ENCODE results near the gene TSEN2.
"Not testable (repeated sequence)": the region's sequence is repeated elsewhere in the genome, so short reads cannot be mapped to it uniquely, and the experiment has no call there.

Gene TSEN2

DNA sequence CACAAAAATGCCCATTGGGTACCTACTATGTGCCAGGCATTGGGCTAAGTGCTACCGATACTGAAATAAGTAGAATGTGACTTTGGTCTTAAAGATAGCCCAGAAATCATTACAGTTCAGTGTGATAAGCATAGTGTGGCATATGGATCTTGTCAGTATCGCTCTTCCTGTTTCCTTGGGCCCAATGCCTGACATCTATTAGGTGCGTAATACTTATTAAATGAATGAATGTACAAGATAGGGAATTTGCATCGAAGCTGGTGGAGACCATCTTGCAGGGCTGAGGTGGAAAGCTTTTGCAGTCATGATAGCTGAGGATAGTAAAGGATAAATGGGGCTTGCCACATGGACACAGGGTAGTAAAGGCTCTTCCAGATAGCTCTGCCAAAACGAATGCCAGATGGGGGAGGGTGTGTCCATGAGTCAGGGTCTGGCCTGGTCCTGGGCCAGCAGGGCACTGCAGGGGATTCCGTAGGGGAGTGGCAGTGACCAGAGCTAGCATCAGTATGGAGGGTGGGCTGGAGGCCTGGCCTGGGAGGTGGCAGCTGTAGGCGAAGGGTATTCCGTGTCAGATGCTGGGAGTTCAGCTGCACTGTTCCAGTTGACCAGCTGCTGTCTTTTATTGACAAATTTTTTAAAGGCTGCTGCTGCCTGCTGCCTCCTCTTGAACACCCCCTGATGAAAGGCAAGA lies 23.5 kb downstream of the TSEN2 start:
- DNase-seq: no peak

DNA sequence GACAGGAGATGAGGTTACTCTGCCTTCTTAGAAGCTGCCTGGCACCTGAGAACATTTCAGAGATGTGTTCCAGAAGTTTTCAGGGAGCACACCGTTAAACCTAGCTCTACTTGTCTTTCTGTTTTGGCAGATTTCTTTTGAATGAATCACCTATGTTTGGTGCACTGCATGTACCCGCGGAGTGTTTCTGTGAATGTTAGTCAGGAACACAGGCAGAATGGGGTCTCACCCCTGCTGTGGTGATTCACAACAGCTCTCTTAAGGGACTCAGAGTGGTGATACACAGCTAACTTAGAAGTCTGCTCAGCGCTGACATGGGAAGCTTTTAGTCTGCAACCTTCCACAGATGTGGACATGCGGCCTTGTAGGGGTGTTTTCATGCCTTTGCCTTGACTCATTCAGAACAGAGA lies 24.0 kb downstream of the TSEN2 start:
- DNase-seq: no peak

DNA sequence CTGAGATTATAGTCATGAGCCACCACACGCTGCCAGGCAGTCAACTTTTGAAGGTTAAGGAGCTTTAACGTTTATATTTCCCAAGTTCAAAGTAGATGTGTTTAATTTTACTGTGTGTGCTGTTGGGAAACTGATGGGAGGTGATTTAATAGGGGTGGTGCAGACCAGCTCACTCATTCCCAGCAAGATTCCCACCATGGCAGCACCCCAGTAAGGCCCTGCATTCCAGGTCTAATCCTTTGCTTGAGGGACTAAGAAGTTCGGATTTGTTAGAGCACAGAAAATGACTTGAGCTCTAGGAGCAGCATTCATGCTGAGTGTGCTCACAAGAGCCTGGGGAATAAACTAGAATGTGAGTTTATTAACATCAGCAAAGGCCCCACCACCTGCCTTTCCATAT lies 25.2 kb downstream of the TSEN2 start:
- no peak for DNase-seq

DNA sequence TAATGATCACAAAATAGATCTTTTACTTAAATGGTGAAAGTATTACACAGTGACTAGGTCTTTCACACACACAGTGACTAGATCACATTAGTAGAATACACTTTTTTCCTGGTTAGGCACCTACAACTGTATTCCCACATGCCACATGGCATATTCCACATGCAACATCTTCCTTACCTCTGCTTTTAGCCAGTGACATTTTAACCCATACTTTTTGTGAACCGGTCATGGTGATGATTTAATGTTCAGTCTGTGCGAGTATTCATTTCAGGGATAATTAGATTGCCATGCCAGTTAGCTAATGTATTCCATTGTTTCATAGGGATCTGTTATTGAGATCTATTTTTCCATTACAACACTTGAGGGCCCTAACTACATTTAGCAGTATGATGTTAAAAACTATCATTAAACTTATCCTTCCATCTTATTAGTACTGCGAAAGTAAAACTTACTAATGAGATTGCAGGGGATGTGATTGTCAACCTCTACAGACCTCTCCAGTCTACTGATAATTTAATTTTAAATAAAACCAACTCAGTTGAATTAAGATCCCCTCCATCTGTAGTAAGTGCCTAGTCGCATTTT lies 28.3 kb downstream of the TSEN2 start:
- no peak for DNase-seq

DNA sequence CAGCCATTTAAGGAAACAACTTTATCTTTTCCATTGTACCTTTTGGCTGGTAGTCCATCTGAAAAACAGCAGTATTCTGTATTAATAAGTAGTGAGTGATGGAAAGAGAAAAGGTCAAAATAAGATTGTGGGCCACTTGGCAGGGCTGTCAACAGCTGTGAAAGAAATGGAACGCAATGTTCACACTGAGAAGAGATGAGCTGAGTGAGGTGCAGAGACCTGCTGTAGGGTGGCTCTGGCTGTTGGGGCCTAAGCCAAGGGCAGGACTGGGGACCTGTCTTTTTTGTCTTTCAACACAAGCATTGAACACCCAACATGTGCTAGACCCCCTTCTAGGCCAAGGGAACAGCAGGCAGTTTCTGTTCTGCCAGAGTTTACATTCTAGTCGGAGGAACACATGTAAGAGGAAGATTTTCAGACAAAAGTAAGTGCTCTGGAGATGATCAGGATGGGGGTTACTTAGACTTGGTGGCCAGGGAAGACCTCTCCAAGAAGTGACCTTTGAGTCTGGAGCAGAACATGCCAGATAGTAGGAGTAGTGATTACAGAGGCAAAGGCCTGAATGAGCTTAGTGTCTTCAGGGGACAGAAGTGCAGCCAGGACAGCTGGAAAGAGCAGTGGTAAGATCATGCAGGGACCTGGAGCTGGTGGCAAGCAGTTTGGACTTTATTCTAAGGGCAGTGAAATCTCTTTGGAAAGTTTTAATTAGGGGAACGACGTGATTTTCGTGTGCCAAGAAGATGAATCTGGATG lies 29.6 kb downstream of the TSEN2 start:
- no peak for DNase-seq

DNA sequence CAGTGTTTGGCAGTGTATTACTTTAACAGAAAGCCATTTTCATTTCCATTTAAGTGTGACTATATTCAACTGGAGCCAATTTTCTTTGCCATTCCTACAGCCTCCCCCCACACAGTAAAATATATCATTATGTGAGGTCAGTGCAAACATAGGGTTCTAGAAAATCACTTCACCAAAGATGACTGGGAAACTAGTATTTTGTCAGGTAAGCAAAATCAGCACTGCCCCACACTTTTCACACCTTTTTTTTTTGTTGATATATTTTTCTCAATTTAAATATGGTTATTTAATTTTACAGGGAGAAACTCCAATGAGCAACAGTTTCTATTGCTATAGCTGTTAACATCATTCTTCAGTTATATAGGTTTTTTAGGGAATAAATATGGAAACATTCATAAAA lies 31.4 kb downstream of the TSEN2 start:
- DNase-seq: no peak

DNA sequence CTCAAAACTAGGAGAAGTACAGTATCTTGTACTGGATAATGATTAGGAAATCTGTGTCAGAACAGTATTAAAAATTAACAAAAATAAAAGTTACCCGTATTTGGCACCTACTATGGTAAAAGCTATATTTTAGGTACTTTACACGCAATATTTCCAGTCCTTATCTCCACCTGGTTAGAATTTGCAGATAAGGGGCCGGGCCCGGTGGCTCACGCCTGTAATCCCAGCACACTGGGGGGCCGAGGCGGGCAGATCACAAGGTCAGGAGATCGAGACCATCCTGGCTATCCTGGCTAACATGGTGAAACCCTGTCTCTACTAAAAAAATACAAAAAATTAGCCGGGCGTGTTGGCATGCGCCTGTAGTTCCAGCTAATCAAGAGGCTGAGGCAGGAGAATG lies 32.6 kb downstream of the TSEN2 start:
- no peak for DNase-seq

DNA sequence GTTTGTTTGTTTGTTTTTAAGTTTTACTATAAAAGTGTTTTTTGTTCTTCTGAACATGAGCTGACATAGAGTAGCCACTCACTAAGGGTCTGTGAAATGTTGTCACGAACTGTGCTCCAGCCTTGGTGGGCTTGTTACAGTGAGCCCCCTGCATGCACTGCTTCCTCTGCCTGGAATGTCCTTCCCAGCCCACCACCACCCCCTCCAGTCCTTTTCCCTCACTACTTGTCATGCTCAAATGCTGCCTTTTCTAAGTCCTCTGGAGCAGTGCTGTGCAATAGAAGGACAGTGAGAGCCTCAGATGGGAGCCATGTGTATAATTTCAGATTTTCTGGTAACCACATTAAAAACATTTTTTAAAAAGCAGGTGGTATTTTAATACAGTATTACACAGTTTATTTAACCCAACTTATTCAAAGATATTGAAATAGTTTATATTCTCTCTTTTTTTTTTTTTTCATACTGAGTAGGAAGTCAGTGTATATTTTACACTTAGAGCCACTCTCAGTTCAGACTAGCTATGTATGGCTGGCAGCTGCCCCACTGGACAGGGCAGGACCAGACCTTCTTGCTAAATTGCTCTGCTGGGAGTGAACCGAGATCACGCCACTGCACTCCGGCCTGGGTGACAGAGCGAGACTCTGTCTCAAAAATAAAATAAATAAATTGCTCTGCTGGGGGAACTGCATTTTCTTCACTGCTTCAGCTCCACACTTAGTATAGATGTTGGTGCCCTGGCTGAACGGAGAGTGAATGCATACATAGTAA lies 34.2 kb downstream of the TSEN2 start:
- DNase-seq: no peak

DNA sequence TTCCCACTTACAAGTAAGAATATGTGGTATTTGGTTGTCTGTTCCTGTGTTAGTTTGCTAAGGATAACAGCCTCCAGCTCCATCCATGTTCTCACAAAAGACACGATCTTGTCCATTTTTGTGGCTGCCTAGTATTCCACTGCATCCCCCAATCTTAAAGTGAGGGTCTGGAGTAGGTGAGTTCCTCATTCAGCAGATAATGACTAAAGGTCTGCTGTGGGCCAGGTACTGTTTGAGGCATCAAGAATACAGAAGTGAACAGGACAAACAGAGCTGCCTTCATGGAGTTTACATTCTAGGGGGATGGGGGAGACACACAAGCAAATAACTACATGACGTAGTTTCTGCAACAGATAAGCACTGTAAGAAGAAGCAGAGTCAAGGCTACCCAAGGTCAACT lies 36.7 kb downstream of the TSEN2 start:
- DNase-seq: no peak

DNA sequence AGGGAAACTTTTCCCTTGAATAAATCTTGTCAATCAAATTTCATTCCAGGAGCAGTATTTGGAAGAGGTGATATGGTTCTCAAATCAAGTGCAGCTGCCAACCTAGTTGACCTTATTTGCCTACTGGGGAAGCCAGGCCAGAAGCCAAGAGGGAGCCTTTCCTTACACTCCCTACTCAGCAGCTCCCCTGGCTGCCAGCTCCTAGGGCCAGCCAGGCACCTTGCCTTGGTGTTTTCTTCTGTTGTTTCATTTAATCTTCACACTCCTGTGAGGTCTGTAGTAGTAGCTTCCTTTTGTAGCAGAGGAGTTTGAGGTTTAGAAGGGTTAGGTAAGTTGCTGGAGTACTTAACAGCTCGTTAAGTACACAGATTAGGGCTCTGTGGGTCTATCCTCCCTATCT lies 38.4 kb downstream of the TSEN2 start:
- no peak for DNase-seq

DNA sequence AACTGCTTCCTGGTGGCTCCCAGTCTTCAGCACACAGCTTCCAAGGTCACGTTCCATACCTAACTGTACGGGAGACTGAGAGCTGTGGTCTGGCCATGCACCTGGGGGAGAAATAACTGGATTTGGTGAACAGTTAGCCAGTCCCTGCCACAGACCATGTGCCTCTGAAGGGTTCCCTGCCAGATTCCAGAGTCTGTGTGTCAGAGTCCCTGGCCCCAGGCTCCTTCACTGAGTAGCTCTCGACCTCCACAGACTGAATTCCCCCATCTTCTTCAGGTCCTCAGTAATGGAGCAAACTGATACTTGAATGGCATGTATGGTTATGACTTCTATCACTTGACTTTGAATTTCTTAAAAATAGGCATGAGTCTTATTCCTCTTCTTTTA lies 43.5 kb downstream of the TSEN2 start:
- DNase-seq: no peak

DNA sequence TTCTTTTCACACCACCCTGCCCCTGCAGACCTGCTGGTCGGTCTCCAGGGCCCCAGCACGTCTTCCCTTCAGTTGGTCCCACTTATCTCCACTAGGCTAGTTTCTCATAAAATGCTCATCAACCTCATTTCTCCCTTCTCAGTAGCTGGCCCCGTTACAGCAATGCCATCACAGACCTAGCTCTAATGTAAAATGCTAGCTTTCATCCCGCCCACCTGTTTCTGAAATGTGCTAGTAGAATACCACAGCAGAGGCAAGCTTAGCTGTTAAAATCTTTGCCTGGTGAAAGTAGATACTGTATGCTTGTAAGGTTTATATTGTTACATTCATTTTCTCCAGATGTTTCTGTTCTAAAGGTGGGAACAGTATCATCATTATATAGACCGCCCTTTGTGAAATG lies 47.9 kb downstream of the TSEN2 start:
- no peak for DNase-seq

DNA sequence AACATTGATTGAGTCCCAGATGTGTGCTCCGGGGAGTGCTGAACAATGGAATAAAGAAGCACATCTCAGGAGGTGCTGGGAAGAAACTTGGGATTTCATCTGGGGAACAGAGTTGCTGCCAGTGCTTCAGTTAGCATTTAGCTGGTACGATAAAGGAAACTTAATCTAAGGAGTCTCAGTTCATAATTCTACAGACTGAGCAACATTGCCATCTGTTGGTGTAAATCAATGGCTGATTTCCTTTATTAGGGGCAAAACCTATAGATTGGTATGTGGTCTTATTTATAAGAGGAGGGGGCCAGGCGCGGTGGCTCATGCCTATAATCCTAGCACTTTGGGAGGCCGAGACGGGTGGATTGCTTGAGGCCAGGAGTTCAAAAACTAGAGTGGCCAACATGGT lies 52.1 kb downstream of the TSEN2 start:
- no peak for DNase-seq

DNA sequence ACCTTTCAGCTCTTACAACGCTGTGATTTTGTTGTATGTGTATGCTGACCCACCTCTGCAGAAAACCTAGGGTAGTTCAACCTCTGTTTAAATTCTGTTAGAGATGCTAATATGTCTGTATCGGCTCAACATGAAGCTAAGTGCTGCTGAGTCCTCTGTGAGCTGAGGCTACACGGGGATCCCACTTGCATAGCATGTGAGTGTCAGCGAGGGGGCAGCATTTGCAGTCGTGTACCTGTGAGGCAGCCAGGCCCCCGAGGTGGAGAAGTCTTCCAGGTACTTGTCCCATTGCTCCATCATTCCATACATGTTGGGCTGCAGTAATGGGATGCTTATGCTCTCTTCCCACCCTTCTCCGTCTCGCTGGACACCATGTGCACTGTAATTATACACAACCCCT lies 57.3 kb downstream of the TSEN2 start:
- DNase-seq: no peak

DNA sequence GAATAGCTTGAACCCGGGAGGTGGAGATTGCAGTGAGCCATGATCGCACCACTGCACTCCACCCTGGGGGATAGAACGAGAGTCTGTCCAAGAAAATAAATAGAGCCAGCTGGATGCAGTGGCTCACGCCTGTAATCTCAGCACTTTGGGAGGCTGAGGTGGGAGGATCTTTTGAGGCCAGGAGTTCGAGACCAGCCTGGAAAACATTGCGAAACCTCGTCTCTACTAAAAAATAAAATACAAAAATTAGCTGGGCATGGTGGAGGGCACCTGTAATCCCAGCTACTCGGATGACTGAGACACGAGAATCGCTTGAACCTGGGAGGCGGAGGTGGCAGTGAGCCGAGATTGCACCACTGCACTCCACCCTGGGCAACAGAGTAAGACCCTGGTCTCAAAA lies 59.2 kb downstream of the TSEN2 start:
- DNase-seq: not testable (repeated sequence)

DNA sequence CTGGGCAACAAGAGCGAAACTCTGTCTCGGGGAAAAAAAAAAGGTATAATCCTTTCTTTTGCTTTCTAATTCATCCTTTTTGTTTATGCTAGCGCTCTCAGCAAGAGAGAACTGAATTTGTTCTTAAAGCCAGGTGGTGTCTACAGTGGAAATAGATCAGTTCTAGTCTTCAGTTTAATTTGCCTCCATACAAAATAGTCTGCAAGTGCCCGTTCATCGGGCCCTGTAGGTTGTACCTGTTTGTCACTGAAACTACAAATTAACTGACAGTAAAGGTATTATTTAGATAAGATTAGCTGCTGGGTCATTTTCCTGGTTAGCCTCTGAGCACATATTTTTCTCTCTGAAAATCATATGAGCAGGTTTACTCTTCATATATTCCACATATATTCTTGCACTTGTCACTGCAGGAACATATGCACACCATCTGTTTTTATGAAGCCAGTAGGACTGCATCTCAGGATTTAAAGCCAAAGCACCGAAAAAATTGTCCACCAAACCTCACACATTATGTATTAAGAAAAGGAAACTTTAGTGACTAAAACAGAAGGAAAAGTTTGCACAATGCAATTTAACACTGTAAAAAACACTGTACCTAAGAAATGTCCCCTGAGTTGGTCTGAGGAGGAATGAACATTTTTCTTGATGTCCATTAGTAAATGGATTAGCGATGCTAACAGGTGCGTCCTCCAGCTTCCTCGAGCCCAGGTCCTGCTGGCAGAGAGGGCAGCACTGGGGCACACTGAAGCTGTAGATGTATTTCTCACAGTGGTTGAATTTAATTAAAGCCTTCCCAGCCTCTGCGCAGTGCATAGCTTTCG lies 60.6 kb downstream of the TSEN2 start:
- no peak for DNase-seq

DNA sequence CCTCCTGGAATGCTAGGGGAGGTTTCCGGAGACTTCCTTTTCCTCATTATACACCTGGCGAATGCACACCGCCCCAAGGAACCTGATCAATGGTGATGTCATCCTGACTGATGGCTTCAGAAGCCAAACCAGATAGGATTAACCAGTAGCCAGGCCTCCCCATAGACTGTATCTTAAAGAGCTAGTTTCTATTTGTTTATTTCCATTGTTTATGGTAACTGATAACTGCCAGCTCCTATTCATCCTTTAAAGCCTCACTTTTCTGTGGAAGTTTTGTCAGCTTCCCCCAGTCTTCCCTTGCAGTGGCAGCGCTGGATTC lies 61.2 kb downstream of the TSEN2 start, which contains the start of gene MKRN2OS:
Gene MKRN2OS, minus strand, starts transcription at position 27 of the 319 bp plus-strand sequence. CDS start 35 bp downstream, outside the sequence.
- DNase-seq: peak; percentile 22

DNA sequence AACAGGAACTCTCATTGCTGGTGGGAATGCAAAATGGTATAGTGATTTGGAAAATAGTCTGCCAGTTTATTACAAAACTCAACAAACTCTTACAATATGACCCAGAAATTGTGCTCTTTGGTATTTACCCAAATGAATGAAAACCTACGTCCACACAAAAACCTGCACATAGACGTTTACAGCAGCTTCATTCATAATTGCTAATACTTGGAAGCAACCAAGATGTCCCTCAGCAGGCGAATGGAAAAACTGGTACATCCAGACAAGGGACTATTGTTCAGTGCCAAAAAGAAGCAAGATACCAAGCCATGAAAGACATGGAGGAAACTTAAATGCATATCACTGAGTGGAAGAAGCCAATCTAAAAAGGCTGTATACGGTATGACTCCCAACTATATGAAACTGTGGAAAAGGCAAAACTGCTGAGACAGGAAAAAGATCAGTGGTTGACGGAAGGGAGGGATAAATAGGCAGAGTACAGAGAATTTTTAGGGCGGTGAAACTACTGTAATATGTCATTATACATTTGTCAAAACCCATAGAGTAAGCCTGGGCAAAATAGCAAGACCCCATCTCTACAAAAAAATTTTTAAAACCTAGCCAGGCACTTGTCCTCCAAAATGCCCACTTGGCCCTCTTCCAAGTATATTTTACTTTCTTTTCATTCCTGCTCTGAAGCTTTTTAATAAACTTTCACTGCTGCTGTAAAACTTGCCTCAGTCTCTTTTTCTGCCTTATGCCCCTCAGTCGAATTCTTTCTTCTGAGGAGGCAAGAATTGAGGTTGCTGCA lies 65.9 kb downstream of the TSEN2 start:
- no peak for DNase-seq

DNA sequence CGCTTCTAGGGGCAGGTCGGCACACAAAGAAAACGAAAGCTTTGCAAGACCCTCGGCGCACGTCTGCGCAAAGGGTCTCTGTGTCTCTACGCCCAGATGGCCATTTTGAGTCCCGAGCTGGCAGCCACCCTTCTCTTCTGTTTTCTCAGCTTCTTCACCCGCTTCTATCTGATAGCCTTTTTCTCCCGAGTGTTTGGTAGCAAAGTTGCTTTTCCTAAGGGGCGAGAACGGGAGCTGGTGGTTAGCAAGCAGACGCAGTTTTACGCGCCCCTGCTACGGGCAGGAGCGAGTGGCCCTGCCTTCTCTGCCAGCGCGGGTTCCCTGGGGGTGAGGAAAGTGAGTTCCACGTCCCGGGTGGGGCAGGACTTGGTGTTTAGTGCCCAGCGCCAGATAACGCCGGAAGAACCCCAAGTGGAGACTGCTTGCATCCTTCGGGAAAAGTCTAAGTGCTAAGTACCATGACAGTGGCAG lies 69.7 kb downstream of the TSEN2 start:
- DNase-seq: peak; percentile 61

DNA sequence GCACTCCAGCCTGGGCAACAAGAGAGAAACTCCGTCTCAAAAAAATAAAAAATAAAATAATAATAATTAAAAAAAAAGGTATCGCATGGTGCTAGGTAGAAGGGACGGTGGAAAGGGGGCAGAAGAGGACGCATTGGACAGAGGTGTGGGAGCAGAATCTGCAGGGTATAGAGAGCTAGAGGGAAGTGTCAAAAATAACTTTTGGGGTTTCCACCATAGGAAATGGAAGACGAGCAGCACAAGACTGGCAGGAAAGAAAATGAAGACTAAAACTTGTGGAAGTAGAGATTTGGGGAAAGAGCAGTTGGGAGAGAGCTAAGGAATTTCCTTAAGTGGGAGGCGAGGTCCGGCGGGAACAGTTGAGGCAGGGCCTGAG lies 72.0 kb downstream of the TSEN2 start:
- no peak for DNase-seq

DNA sequence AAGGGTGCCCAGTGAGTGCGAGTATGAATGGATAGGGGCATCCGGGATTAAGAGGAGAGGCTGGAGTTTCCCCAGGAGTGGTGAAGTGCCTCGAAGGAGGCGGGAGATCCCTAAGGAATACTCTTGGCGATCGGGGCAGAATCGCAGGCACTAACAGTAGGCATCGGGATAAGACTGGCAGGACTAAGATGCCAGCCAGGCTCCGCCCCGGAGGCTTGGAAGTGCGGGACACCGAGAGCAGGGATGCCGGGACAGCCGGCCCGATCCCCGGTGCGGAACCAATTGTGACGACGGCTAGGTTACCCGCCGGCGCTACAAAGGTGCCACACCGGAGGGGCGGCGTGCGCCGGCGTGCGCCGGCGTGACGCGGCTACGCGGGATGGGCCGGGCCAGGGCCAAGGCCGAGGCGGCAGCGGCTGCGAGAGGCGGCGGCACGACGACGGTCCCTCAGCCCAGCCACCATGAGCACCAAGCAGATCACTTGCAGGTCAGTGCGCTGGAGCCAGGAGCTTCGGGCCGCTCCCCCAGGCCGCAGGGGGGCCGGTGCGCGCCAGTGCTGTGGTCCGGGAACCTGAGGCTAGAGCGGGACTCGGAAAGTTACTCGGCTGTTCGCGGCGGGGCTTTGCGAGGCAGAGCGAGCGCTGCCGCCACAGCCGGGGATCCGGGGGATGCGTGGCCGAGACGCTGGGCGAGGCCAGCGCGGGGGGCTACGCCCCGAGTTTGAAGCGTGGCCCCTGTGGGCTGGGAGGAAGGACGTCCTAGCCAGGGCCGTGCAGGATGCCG lies 72.6 kb downstream of the TSEN2 start, which contains the start of gene MKRN2:
Gene MKRN2, plus strand, starts transcription at position 398 of the 783 bp plus-strand sequence. Its CDS starts 64 bp downstream, at position 462.
- DNase-seq: peak; percentile 70
